HG02840 (cell line): ENCODE measurements around the gene CXCL16.

ENCODE experiments used
- ATAC-seq: cut with Tn5 transposase; IDR thresholded peaks from one replicate; pipeline ENCODE4 v1.9.1; 2021; ENCODE audit warnings: mild to moderate bottlenecking, moderate library complexity, moderate number of reproducible peaks; ENCODE audit not compliant: unreplicated experiment, low FRiP score

The CXCL16 gene, protein sequence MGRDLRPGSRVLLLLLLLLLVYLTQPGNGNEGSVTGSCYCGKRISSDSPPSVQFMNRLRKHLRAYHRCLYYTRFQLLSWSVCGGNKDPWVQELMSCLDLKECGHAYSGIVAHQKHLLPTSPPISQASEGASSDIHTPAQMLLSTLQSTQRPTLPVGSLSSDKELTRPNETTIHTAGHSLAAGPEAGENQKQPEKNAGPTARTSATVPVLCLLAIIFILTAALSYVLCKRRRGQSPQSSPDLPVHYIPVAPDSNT

DNA sequence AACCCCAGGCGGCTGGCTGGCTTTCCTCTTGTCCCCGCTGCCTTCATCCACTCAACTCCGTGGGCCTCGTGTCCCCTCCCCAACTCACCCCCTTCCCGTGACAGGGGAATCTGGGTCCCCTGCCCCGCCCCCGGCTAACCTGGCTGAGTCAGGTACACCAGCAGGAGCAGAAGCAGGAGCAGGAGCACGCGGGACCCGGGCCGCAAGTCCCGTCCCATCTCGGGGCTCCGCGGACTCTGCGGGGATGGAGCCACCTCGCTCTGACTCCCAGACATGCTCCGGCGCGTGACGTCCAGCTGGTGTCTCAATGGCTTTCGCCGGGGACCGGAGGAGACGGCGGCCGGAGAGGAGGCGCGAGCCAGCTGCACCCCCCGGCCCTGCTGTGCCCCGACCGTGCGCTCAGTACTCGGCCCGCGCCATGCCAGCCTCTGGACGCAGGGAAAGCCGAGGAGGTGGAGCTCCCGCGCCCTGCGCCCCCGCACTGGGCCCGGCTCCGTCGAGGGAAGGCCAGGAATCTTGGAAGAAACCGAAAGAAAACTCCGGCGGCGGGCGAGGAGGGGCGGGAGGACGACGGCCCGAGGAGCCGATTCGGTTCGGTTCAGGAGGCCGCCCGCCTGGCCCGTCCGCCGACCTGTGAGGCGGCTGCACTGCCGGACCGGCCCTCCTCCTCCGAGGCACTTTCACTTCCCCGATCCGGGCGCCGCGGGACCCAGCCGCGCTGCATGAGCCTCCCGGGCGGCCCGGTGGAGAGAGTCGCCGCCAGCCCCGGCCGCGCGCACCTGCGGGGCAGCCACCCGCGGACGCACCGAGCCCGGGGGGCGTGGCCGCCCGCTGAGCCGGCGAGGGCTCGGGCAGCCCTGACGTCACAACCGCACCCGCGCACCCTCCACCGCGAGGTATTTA lies at the start of gene CXCL16, which contains the start of gene ZMYND15:
Gene CXCL16 (minus strand): TSS at position 807 of the 903 bp plus-strand sequence. CDS start 589 bp downstream, at position 218.
Gene ZMYND15 (plus strand): TSS at position 712 of the 903 bp plus-strand sequence. CDS start 716 bp downstream, outside the sequence.
- ATAC-seq: no peak

DNA sequence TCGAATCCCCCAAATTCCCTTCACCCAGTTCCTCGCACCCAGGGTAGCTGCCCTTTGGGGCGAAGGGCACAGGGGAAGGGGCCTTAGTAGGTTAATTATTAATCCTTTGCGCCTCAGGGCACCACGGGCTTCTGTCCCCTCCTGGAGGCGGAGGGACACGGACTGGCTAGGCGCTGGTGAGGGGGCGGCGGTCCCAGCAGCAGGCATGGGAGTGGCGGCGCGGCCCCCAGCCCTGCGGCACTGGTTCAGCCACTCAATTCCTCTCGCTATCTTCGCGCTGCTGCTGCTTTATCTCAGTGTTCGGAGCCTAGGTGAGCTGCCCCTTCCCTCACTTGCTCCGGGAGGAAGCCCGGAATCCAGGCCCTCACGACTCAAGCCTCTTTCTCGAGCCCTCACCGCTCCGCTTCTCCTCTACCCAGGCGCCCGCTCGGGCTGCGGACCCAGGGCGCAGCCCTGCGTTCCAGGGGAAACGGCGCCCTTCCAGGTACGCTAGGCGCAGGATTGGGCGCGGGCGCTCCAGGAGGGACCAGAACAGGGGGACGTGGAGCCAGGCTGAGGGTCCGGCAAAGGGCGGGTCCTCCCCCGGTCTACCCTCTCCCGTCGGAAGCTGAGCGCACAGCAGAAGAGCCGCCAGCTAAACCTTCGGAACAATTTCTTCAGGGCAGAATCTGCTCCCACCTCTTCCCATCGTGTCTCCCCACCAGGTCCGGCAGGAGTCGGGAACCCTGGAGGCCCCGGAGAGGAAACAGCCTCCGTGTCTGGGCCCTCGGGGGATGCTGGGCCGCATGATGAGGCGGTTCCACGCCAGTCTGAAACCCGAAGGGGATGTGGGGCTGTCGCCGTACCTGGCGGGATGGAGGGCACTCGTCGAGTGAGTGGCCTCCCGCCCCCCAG lies 49.3 kb upstream of the CXCL16 start, which contains the start of gene GLTPD2:
Gene GLTPD2 (plus strand): TSS at position 158 of the 894 bp plus-strand sequence. CDS start 48 bp downstream, at position 206.
- no peak for ATAC-seq

DNA sequence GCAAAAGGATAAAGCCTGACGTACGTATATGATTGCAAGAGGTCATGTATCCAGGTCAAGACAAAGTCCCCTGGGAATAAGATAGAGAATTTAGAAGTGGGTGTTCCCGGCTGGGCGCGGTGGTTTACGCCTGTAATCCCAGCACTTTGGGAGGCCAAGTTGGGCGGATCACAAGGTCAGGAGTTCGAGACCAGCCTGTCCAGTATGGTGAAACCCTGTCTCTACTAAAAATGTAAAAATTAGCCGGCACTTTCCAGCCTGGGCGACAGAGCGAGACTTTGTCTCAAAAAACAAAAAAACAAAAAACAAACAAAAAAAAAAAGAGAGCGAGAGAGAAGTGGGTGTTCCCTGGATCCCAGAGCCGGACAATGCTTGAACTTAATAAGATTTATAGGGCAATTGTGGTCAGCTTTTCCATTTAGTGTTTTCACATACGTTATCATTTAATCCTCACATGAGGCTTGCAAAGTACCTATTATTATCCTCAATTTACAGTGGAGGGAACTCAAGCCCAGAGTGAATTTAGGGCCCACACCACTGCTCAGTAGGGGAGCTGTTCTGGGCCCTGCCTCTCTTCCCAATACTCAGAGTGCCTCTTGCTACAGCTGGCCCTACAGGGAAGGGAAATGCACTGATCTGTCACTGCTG lies 48.6 kb upstream of the CXCL16 start:
- no peak for ATAC-seq

DNA sequence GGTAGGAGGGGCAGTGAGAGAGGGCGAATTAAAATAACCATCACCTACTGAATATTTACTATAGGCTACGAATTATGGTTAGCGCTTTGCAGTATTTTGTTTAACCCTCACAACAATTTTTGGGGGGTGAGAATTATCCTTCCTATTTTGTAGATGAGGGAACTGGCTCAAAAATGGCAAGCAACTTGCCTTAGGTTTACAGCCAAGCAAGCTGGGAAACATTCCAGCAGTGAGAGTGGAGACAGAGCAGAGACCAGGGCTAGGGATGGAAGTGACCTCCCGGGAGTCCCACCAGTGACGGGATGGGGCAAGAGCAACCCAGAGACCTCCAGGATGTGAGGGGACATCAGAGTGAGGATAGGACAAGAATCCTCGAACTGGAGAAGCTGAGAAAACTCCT lies 46.8 kb upstream of the CXCL16 start:
- no peak for ATAC-seq

DNA sequence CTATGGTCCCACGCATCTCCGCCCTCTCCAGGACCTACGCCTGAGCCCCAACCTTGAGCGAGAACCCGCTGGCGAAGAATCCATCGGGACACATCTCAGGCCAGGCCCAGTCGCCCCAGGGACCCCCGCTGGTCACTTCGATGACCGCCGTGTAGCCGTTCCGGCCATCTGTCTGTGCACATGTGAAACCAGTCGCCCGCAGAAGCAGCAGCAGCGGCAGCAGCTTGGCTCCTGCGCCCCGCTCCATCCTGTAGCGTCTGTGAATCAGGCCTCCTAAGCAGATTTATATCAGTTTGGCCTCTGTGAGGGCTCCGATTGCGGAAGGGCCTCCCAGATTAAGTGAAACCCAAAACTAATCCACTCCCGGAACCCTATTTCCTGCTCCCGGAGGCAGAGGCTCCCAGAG lies 46.4 kb upstream of the CXCL16 start, which contains the start of gene VMO1:
Gene VMO1 (minus strand): TSS at position 259 of the 406 bp plus-strand sequence. CDS start 12 bp downstream, at position 247.
- ATAC-seq: no peak

DNA sequence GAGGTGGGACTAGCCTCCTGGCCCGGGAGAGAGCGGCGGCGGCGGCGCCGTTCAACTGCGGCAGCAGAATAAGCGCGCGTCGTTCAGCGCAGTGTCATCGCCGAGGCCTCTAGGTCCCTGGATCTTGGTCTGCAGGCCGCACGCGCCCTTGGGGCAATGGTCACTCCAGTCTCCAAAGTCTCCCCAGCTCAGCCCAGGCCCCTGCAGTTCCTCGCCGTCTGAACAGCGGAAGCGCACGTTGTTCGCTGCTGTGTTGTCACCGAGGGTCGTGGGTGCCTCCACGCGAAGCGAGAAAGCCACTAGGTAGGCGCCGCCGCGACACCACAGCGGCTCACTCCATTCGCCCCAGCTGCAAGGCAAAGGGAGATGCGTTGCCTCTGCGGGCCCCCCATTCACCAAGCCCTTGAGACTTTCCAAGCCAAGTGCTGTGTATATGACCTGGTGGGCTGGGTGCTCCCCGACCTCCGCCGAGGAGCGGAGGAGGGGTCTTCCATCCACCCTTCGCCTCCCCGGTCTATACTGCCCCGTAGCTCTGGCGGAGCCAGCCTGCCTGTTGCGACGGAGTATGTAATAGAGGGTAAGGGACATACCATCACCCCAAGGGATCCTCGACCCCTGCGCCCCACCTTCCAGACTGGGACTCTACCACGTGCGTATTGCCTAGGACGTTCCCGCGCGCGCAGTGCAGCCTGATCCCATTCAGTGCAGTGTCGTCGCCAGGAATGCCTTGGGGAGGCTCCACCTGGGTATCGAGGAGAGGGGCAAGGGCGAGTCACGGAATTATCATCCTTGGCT lies 45.8 kb upstream of the CXCL16 start:
- ATAC-seq: no peak

DNA sequence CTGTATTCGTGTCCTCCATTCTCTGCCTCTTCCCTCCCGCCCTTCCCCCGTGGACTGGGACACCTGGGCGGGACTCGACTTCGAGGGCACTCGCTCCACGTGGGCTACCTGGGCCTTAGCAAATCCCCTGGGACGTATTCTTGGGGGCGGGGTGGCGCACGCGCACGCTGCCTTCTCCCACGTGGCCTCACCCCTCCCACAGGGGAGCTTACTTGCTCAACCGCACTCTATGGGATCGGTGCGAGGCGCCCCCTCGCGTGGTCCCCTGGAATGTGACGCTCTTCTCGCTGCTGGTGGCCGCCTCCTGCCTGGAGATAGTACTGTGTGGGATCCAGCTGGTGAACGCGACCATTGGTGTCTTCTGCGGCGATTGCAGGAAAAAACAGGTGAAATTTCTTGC lies 42.9 kb upstream of the CXCL16 start:
- no peak for ATAC-seq

DNA sequence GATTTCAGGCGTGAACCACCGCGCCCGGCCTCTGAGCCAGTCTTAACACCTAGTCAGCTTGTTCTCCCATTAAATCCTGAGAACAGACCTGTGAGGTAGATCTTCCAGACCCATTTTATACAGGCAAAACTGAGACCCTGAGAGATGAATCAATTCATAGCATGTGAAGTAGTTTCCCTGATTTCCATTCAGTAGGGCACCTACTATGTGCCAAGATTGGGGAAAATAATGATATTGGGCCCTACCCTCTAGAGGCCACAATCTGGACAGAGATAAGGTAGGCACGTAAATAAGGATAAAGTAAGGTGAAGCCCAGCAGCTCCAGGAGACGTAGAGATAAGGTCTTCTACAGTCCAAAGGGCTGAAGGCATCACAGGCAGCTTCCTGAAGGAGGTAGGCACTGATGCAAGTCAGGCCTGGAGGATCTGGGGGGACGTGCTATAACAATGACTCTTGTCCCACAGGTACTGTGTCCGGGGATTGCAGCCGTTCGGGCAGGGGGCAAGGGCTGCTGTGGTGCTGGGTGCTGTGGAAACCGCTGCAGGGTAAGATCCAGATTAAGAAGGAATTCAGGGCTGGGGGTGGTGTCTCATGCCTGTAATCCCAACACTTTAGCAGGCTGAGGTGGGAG lies 40.7 kb upstream of the CXCL16 start:
- no peak for ATAC-seq

DNA sequence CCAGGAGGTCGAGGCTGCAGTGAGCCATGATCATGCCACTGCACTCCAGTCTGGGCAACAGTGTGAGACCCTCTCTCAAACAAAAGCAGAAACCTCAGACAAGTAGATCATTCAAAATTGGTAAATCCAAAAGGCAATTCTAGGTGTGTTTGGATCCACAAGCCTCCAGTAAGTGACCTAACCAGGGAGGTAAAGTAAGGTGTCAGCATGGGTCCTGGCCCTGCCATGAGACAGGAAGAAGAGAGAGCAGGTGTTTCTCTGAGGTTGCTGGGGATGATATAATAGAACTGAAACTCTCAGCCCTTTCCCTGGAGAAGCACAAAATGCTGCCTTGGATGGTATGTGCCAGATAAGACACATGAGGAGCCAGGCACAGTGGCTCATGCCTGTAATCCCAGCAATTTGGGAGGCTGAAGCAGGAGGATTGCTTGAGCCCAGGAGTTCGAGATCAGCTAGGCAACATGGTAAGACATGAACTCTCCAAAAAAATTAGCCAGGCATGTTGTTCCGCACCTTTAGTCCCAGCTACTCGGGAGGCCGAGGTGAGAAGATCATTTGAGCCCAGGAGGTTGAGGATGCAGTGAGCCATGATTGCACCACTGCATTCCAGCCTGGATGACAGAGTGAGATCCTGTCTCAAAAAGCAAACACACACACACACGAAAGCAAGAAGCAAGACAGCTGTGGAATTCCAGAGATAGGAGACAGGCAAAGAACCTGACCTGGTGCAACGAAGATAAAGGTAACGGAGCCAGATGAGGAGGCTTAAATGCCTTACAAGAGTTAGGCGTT lies 38.4 kb upstream of the CXCL16 start:
- ATAC-seq: no peak

DNA sequence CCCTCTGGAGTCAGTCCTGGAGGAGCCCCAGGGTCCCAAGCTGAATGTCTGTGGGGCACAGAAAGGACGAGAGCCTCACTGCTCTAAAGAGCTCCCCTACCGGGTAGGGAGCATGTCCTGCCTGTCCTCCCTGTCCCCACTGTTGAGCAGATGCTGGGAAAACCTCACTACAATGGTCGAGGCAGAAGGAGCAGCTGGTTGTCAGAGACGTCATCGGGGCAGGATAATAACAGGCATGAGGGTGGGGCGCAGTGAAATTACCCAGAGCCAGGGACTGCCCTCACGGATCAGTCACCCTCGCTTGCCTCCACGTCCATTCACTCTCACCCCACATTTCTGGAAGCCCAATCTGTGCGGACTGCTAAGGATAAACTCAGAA lies 32.5 kb upstream of the CXCL16 start:
- ATAC-seq: no peak

DNA sequence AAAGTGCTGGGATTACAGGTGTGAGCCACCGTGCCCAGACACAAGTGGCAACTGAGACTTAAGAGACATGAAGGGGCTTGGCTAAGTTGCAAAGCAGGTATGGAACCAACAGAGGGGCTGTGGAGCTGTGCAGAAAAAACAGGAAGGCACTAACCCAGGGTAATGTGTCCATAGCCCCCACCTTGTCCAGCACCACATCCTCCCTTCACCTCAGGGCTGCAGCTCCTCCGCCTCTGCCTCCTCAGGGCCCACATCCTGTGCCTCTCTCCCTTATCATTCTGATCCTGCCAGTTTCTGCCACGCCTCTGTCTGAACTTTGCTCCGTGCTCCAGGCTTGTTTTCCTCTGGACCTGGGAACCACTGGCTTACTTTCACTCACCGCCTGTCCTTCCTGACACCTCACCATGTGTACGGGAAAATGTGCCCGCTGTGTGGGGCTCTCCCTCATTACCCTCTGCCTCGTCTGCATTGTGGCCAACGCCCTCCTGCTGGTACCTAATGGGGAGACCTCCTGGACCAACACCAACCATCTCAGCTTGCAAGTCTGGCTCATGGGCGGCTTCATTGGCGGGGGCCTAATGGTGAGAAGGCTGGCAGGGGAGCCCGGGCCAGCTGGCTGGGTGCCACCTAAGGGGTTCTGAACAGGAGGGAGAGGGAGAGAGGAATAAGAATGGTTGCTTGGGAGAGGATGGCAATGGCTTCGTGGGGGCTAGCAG lies 31.9 kb upstream of the CXCL16 start, which contains the start of gene TM4SF5:
Gene TM4SF5 (plus strand): TSS at position 368 of the 716 bp plus-strand sequence. CDS start 37 bp downstream, at position 405.
- ATAC-seq: no peak

DNA sequence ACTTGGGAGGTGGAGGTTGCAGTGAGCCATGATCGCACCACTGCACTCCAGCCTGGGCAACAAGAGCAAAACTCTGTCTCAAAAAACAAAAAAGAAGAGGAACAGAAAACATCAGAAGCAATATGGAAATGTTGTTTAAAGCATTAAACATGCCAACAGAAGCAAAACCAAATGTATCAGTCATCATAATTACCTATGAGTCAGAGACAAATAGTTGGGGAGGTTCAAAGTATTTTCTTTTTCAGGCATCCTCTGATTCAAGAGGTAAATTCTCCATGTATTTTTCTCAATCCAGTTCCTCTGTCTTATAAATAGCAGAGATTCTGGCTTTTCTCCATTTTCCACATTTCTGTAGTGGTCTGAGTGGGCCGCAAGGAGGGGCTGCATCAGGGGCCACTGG lies 29.9 kb upstream of the CXCL16 start:
- ATAC-seq: no peak

DNA sequence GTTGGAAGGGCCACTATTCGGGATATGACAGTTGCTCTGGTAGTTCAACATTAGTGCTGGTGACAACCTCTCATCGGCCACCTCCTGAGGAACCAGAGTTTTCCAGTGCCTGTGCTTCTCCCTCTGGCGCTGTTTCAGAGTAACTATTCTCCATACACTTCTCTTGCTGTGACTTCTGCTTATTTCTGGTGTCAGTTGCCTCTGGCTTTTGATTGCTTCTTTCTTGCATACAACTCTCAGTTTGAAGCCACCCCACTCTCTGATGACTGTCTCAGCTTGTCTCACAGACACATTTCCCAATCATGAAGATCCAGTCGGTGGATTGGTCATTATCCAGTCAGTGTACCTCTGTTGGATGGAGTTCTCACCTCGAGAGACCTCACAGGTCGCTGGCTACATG lies 28.6 kb upstream of the CXCL16 start:
- no peak for ATAC-seq

DNA sequence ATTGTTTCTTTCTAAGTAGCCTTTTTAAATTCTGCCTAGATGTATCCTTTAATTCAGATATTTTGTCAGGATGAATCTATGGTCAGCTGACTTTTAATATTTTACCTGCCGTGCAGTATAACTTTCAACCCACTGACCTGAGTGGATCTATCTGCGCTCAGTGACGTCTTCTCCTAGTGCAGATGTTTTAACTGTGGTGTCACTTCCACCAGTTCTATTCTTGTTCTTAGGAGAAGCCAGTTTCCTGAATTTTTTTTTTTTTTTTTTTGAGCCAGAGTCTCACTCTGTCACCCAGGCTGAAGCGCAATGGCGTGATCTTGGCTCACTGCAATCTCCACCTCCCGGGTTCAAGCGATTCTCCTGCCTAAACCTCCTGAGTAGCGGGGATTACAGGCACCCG lies 27.0 kb upstream of the CXCL16 start:
- no peak for ATAC-seq

DNA sequence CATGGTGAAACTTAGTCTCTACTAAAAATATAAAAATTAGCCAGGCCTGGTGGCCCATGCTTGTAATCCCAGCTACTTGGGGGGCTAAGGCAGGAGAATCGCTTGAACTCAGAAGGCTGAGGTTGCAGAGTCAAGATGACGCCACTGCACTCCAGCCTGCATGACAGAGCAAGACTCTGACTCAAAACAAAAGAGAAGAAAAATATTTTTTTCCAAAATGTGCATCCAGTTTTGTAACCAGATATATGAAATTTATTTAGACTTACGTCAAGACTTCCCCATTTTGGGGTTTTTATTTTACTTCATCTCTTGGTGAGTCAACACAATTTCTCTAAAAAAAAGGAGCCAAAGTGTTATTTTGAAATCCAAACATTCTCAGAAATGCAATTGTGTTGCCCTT lies 26.5 kb upstream of the CXCL16 start:
- ATAC-seq: no peak

DNA sequence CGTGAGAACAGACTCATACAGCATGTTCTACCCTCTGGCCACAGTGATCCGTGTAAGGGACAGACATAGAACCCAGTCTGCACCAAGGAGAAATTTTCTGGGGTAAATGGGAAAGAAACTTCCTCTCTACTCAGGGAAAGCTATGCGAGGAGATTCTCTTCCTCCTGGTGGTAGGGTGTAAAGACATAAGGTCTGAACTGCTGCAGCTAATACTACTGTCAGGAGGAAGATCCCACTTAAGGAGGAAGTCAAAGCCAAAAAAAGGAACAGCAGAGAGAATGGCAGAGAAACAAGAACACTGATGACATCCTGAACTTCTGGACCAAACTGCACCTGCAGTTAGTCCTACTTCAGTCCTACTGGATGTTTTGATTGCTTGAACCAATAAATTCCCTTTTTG lies 24.9 kb upstream of the CXCL16 start:
- ATAC-seq: no peak

DNA sequence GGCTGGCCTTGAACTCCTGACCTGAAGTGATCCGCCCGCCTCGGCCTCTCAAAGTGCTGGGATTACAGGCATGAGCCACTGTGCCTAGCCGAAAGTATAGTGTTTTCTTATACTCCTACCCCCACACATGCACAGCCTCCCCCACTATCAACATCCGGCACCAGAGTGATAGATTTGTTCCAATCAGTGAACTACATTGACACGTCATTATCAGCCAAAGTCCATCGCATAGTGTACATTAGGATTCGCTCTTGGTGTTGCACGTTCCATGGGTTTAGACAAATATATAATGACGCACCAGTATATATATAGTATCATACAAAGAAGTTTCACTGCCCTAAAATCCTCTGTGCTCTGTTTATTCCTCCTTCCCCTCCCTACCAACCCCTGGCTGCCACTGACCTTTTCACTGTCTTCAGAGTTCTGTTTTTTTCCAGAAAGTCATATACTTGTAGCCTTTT lies 20.1 kb upstream of the CXCL16 start:
- ATAC-seq: no peak
